ENCODE results near the gene CEBPA.

CEBPA gene

DNA sequence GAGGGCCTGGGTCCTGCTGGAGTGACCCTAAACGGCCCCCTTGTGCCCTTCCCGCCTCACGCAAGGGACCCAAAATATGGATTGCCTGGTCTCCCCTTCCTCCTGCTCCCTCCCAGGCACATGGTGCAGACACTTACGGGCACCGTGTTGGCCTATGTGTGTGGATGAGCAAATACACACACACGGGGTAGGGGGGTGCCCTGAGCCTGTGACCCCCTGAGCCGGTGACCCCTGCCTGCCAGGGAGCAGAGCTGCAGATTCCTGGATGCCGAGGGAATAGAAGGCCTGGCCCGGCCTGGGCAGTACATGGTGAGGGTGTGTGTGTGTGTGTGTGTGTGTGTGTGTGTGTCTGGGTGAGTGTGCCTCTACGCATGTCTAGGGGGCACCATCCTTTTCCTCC is 33.3 kb downstream of the CEBPA start:
- TF ChIP-seq, protein P1, sequence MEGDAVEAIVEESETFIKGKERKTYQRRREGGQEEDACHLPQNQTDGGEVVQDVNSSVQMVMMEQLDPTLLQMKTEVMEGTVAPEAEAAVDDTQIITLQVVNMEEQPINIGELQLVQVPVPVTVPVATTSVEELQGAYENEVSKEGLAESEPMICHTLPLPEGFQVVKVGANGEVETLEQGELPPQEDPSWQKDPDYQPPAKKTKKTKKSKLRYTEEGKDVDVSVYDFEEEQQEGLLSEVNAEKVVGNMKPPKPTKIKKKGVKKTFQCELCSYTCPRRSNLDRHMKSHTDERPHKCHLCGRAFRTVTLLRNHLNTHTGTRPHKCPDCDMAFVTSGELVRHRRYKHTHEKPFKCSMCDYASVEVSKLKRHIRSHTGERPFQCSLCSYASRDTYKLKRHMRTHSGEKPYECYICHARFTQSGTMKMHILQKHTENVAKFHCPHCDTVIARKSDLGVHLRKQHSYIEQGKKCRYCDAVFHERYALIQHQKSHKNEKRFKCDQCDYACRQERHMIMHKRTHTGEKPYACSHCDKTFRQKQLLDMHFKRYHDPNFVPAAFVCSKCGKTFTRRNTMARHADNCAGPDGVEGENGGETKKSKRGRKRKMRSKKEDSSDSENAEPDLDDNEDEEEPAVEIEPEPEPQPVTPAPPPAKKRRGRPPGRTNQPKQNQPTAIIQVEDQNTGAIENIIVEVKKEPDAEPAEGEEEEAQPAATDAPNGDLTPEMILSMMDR (IDR thresholded peaks at IDR 0.05), result no peak
- peak overlapping the region; percentile 30 to 54 for H3K4me3 ChIP-seq (ENCODE audit: low read depth in 1 of 2, low read length in 1 of 2)
- H3K27me3 ChIP-seq, result no peaks in the 10 kb centered on the region
- H3K36me3 ChIP-seq, result no peaks in the 10 kb centered on the region
- peak overlapping the region; percentile 77 for H3K27ac ChIP-seq
- H3K9me3 ChIP-seq, result no peaks in the 10 kb centered on the region
- peaks cover 57 to 59% of the 10 kb centered on the region in 2 experiments for H3K4me1 ChIP-seq (ENCODE audit: control insufficient read depth in 1 of 2, insufficient read depth in 1 of 2, low read depth in 1 of 2, low read length in 1 of 2)

DNA sequence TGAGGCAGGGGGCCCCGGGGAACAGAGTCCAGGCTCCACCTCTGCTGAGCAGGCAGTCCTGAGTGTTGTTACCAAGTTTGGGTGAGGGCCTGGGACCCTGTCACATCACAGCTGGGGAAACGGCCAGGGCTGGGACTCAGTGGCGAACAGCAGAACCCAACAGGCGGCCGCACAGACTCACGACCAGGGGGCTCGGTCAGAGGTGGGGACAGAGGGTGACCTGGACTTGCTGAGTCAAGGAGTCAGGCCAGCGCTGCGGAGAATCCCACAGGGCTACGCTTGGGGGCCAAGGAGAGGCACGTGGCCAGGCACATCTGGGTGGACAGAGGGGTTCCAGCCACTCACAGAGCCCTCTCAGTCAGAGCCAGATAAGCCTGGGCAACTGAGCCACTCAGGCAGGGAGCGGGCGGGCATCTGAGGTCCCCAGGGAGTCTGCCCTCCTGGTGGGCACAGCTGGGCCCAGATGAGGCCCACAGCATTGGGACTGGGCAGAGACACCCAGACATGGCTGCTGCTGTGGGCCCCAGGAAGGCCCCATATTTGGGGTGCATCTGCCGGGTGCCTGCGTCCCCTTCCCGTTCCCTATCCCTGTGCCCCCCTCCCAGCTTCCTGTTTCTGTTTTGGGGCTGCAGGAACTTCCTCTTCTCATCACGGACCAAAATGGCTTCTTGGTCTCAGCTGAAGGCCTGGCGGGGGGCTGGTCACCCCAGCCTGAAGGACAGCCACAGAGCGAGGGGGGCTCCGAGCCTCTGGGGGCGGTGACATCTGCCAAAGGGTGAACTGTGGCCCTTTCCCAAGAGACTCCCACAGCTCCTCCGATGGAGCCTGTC is 34.0 kb downstream of the CEBPA start:
- Histone ChIP-seq H3K27ac (peak overlapping the region; percentile 77), H3K36me3 (no peaks in the 10 kb centered on the region), H3K4me1 (ENCODE audit: control insufficient read depth in 1 of 2, insufficient read depth in 1 of 2, low read depth in 1 of 2, low read length in 1 of 2) (peaks cover 54 to 56% of the 10 kb centered on the region in 2 experiments), H3K9me3 (no peaks in the 10 kb centered on the region), H3K27me3 (no peaks in the 10 kb centered on the region), H3K4me3 (ENCODE audit: low read depth in 1 of 2, low read length in 1 of 2) (peak overlapping the region; percentile 30 to 54)
- TF ChIP-seq, protein P1 (IDR thresholded peaks at IDR 0.05), result no peak

DNA sequence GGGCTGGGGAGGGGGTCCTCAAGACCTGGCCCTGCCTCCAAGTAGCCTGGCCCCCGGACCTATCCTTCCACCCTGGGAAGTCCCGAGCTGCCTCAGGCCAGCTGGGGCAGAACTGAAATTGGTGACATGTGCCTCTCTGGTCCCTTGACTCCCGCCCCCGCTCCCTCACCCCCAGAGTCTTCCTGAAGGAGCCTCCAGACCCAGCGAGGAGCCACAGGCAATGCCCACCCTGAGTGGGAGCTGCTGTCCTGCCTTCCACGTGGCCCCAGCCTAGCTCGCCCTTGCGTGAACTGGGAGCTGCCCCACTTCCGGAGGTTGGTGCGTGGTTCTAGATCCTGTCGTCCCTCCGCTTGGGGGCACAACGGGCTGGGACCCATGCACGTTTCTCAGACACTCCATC is 34.6 kb downstream of the CEBPA start:
- H3K9me3 ChIP-seq, result no peaks in the 10 kb centered on the region
- peaks cover 51 to 53% of the 10 kb centered on the region in 2 experiments for H3K4me1 ChIP-seq (ENCODE audit: control insufficient read depth in 1 of 2, insufficient read depth in 1 of 2, low read depth in 1 of 2, low read length in 1 of 2)

DNA sequence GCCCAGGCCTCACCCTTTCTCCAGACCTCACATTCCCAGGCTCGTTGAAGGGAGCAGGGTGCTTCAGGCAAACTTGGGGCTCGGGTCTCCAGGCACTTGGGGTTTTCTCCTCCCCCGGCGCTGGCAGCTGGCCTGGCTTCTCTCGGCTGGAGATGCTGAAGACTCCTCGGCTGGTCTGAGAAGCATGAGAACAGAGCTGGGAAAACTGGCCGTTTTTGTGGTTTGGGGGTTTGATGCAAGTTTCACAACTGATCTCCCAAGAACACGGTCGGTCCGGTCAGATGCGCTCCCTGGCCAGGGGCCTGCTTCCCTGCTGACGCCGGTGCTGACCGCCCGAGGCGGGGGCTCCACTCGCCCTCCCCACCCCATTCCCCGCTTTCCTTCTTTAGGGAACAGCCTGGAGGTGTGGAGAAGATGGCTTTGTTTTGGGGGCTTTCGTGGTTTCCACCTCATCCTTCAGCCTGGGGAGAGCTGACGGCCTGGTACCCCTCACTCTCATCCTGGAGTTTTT is 35.3 kb downstream of the CEBPA start:
- peaks cover 51 to 53% of the 10 kb centered on the region in 2 experiments for H3K4me1 ChIP-seq (ENCODE audit: control insufficient read depth in 1 of 2, insufficient read depth in 1 of 2, low read depth in 1 of 2, low read length in 1 of 2)
- no peaks in the 10 kb centered on the region for H3K36me3 ChIP-seq
- no peaks in the 10 kb centered on the region for H3K9me3 ChIP-seq
- peak overlapping the region in 1 of 2 experiments; percentile 54 for H3K4me3 ChIP-seq (ENCODE audit: low read depth in 1 of 2, low read length in 1 of 2)
- TF ChIP-seq, protein P1 (IDR thresholded peaks at IDR 0.05), result no peak
- no peaks in the 10 kb centered on the region for H3K27me3 ChIP-seq
- peak overlapping the region; percentile 77 for H3K27ac ChIP-seq

More for the DNA sequence above, 34.6 kb downstream of the CEBPA start:
- TF ChIP-seq, protein P1 (IDR thresholded peaks at IDR 0.05), result no peak
- peak overlapping the region; percentile 77 for H3K27ac ChIP-seq
- peak overlapping the region; percentile 30 to 54 for H3K4me3 ChIP-seq (ENCODE audit: low read depth in 1 of 2, low read length in 1 of 2)
- H3K27me3 ChIP-seq, result no peaks in the 10 kb centered on the region
- H3K36me3 ChIP-seq, result no peaks in the 10 kb centered on the region

DNA sequence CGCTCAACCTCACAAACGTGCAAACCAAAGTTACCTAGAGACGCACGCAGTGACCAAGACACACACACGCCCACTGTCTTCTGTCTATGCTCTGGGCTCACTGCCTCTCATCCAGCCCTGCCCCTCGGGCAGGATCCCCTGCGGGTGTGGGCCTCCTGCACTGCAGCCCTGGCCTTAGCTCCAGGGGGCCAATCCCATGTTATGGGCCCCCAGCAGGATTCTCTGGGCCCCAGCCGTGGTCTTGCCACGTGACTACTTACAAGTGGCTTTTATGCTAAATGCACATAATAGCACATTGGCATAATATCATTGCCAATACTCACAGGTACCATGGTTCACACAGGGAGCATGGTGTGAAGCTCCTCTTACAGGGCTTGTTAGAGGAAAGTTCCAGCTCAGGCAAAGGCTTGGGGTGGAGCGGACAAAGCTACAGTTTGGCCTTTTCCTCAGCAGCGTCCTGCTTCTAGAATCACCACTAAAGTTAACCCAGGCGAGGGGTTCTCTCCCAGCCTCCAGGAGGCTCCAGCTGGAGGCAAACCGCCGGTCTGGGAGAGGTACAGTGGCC is 37.4 kb downstream of the CEBPA start:
- peaks cover 71 to 73% of the 10 kb centered on the region in 2 experiments for H3K4me1 ChIP-seq (ENCODE audit: control insufficient read depth in 1 of 2, insufficient read depth in 1 of 2, low read depth in 1 of 2, low read length in 1 of 2)
- H3K4me3 ChIP-seq (ENCODE audit: low read depth in 1 of 2, low read length in 1 of 2), result no peak overlapping the region
- H3K27me3 ChIP-seq, result no peaks in the 10 kb centered on the region
- no peaks in the 10 kb centered on the region for H3K9me3 ChIP-seq
- TF ChIP-seq, protein P1 (IDR thresholded peaks at IDR 0.05), result no peak
- no peaks in the 10 kb centered on the region for H3K36me3 ChIP-seq
- H3K27ac ChIP-seq, result no peak overlapping the region

Data from neutrophil (primary cell).